Neural cell (in vitro differentiated cells): ENCODE results near the gene ESPNL. TPM values are rescaled to one million over a fixed set of nuclear protein-coding genes. Genes with fewer than 3 reads are reported as not detected.

ENCODE experiments used
- H2AFZ ChIP-seq: fragments of 200-600, 300-800 bp; sonication (generic), shearing (Covaris generic); 2 replicates; pipeline ENCODE4 v1.6.0; 2014; ENCODE audit warnings: low read depth, mild to moderate bottlenecking, antibody characterized with exemption, low read length, moderate library complexity
- H3F3A ChIP-seq: fragments of 200-600 bp; shearing (Covaris generic); 2 replicates; pipeline ENCODE4 v1.6.1; 2016; ENCODE audit warnings: mild to moderate bottlenecking, moderate library complexity, mixed read lengths, antibody characterized with exemption, low read length; ENCODE audit not compliant: insufficient read depth, poor library complexity, severe bottlenecking
- H3K27ac ChIP-seq: fragments of 200-600, 300-800 bp; sonication (generic), shearing (Covaris generic); 2 replicates; pipeline ENCODE4 v1.5.1; 2014; ENCODE audit warnings: mild to moderate bottlenecking, low read length, moderate library complexity
- H3K27me3 ChIP-seq: fragments of 300-800, 200-600 bp; sonication (generic), shearing (Covaris generic); 2 replicates; pipeline ENCODE4 v1.6.0; 2014; ENCODE audit warnings: mild to moderate bottlenecking, low read depth, low read length, moderate library complexity; ENCODE audit not compliant: insufficient read depth
- H3K36me3 ChIP-seq: fragments of 300-800, 200-600 bp; sonication (generic), shearing (Covaris generic); 2 replicates; pipeline ENCODE4 v1.5.1; 2014; ENCODE audit warnings: mild to moderate bottlenecking, antibody characterized with exemption, low read length, moderate library complexity; ENCODE audit not compliant: insufficient read depth
- H3K4me2 ChIP-seq: fragments of 300-800, 200-600 bp; sonication (generic), shearing (Covaris generic); 2 replicates; pipeline ENCODE4 v1.6.0; 2014; ENCODE audit warnings: mild to moderate bottlenecking, low read length
- H3K4me3 ChIP-seq: fragments of 300-800, 200-600 bp; sonication (generic), shearing (Covaris generic); 2 replicates; pipeline ENCODE4 v1.5.1; 2014; ENCODE audit warnings: mild to moderate bottlenecking, low read length, moderate library complexity
- H3K79me2 ChIP-seq: fragments of 200-600 bp; shearing (Covaris generic); replicated peaks from 2 replicates; pipeline ENCODE4 v1.6.0; 2014; ENCODE audit warnings: mild to moderate bottlenecking, low read length, moderate library complexity; ENCODE audit not compliant: insufficient read depth
- H3K9ac ChIP-seq: fragments of 300-800, 200-600 bp; sonication (generic), shearing (Covaris generic); 2 replicates; pipeline ENCODE4 v1.6.1; 2016; ENCODE audit warnings: mild to moderate bottlenecking, low read length, mixed read lengths
- H3K9me2 ChIP-seq: fragments of 200-600 bp; shearing (Covaris generic); 2 replicates; pipeline ENCODE4 v1.6.1; 2016; ENCODE audit warnings: mild to moderate bottlenecking, low read length, mixed read lengths; ENCODE audit not compliant: insufficient read depth
- H3K9me3 ChIP-seq: fragments of 200-600, 300-800 bp; sonication (generic), shearing (Covaris generic); 2 replicates; pipeline ENCODE4 v1.6.1; 2016; ENCODE audit warnings: mild to moderate bottlenecking, mixed run types, low read length, moderate library complexity, mixed read lengths
- H4K20me1 ChIP-seq: fragments of 200-600 bp; shearing (Covaris generic); 2 replicates; pipeline ENCODE4 v1.6.1; 2016; ENCODE audit warnings: mild to moderate bottlenecking, mixed run types; ENCODE audit not compliant: insufficient read depth
- CTCF ChIP-seq: fragments of 450-650 bp; IDR thresholded peaks from 2 replicates; pipeline ENCODE4 v1.5.1; 2014; ENCODE audit warnings: antibody characterized with exemption, mild to moderate bottlenecking, moderate library complexity; ENCODE audit not compliant: poor library complexity, severe bottlenecking
- EP300 ChIP-seq: fragments of 450-650 bp; conservative IDR thresholded peaks from 2 replicates; pipeline ENCODE4 v1.6.1; 2014; ENCODE audit warnings: antibody characterized with exemption, mild to moderate bottlenecking, moderate library complexity; ENCODE audit not compliant: poor library complexity, severe bottlenecking
- EZH2 ChIP-seq: fragments of 200-600, 300-800 bp; shearing (Covaris generic), sonication (generic); IDR thresholded peaks from 2 replicates; pipeline ENCODE4 v1.6.1; 2014; ENCODE audit warnings: antibody characterized with exemption, low read length, borderline replicate concordance, mild to moderate bottlenecking; ENCODE audit not compliant: insufficient read depth, poor library complexity, severe bottlenecking
- MXI1 ChIP-seq: fragments of 450-650 bp; conservative IDR thresholded peaks from 2 replicates; pipeline ENCODE4 v1.6.1; 2014; ENCODE audit warnings: antibody characterized with exemption, mild to moderate bottlenecking; ENCODE audit not compliant: poor library complexity, severe bottlenecking
- POLR2AphosphoS5 ChIP-seq: IDR thresholded peaks from 2 replicates; pipeline ENCODE4 v1.6.1; 2012
- RAD21 ChIP-seq: fragments of 450-650 bp; conservative IDR thresholded peaks from 2 replicates; pipeline ENCODE4 v1.6.1; 2014; ENCODE audit warnings: antibody characterized with exemption, mild to moderate bottlenecking, moderate library complexity
- REST ChIP-seq: IDR thresholded peaks from 2 replicates; pipeline ENCODE4 v1.6.1; 2012; ENCODE audit warnings: borderline replicate concordance
- SMC3 ChIP-seq: fragments of 450-650 bp; conservative IDR thresholded peaks from 2 replicates; pipeline ENCODE4 v1.6.1; 2014; ENCODE audit warnings: antibody characterized with exemption, mild to moderate bottlenecking, moderate library complexity; ENCODE audit not compliant: poor library complexity
- TAF1 ChIP-seq: IDR thresholded peaks from 2 replicates; pipeline ENCODE4 v1.6.1; 2012; ENCODE audit warnings: low read depth
- polyA plus RNA-seq: library from polyadenylated mRNA; depleted of rRNA; stranded (reverse); fragments of >200 nt; gene quantifications from 2 replicates; pipeline ENCODE4 v1.2.3, GENCODE V29; 2014

Gene ESPNL
- polyA plus RNA-seq, 1 donor from 2014 or later: 0.69 TPM

- Histone ChIP-seq H3K9me2 (no peaks in the 10 kb centered on the region), H3K27me3 (no peaks in the 10 kb centered on the region), H3K9ac (no peak overlapping the region), H3K79me2 (no peaks in the 10 kb centered on the region), H3K4me3 (no peak overlapping the region), H3K27ac (no peak overlapping the region), H3K36me3 (no peaks in the 10 kb centered on the region), H2AFZ (no peak overlapping the region), H3K4me2 (no peak overlapping the region), H3K9me3 (no peaks in the 10 kb centered on the region), H4K20me1 (no peaks in the 10 kb centered on the region), H3F3A (no peaks in the 10 kb centered on the region)
- TF ChIP-seq EP300: no peak
- no peak for TF ChIP-seq POLR2AphosphoS5
- TF ChIP-seq RAD21: no peak
- no peak for TF ChIP-seq SMC3
- no peak for TF ChIP-seq REST
- no peak for TF ChIP-seq EZH2
- TF ChIP-seq MXI1: no peak
- no peak for TF ChIP-seq TAF1
- no peak for TF ChIP-seq CTCF
These were observed 35.5 kb downstream of the ESPNL start for GRCh38 chr2:238135601-238136150.

GRCh38 chr2:238136820-238137537, 36.8 kb downstream of the ESPNL start:
- Histone ChIP-seq H3K9me3 (no peaks in the 10 kb centered on the region), H3K79me2 (no peaks in the 10 kb centered on the region), H3K9me2 (no peaks in the 10 kb centered on the region), H3K4me3 (no peak overlapping the region), H3K27ac (no peak overlapping the region), H3F3A (no peaks in the 10 kb centered on the region), H2AFZ (no peak overlapping the region), H3K36me3 (no peaks in the 10 kb centered on the region), H3K9ac (no peak overlapping the region), H3K4me2 (no peak overlapping the region), H3K27me3 (no peaks in the 10 kb centered on the region), H4K20me1 (no peaks in the 10 kb centered on the region)
- TF ChIP-seq RAD21 (no peak), TAF1 (no peak), SMC3 (no peak), EZH2 (no peak), POLR2AphosphoS5 (no peak), REST (no peak), EP300 (no peak), MXI1 (no peak), CTCF (no peak)
